ENCODE measurements around the gene CHAMP1.

- TF ChIP-seq CTCF (conservative IDR thresholded peaks at IDR 0.05) (no peak), EZH2 (IDR thresholded peaks at IDR 0.05; ENCODE audit: low read depth) (no peak)
Observed at GRCh38 chr13:114279146-114279545, 35.2 kb upstream of the CHAMP1 start.
